Ishikawa (cell line): ENCODE data around the gene STAG1.

Experiments
- CEBPB ChIP-seq: IDR thresholded peaks from 2 replicates; pipeline ENCODE4 v1.6.1; 2012
- CREB1 ChIP-seq: IDR thresholded peaks from 2 replicates; pipeline ENCODE4 v1.6.1; 2012; ENCODE audit warnings: low read depth
- EGR1 ChIP-seq: IDR thresholded peaks from 2 replicates; pipeline ENCODE4 v1.6.1; 2012
- EP300 ChIP-seq: IDR thresholded peaks from 2 replicates; pipeline ENCODE4 v1.6.1; 2012; ENCODE audit warnings: borderline replicate concordance
- FOXM1 ChIP-seq: IDR thresholded peaks from 2 replicates; pipeline ENCODE4 v1.6.1; 2012; ENCODE audit warnings: low read depth, borderline replicate concordance
- NFIC ChIP-seq: IDR thresholded peaks from 2 replicates; pipeline ENCODE4 v1.6.1; 2012
- RAD21 ChIP-seq: IDR thresholded peaks from 2 replicates; pipeline ENCODE4 v1.6.1; 2012; ENCODE audit warnings: low read depth
- TAF1 ChIP-seq: IDR thresholded peaks from 2 replicates; pipeline ENCODE4 v1.6.1; 2012; ENCODE audit warnings: low read depth, mild to moderate bottlenecking
- TCF12 ChIP-seq: IDR thresholded peaks from 2 replicates; pipeline ENCODE4 v1.6.1; 2012; ENCODE audit warnings: low read depth
- TEAD4 ChIP-seq: IDR thresholded peaks from 2 replicates; pipeline ENCODE4 v1.6.1; 2012
- YY1 ChIP-seq: IDR thresholded peaks from 2 replicates; pipeline ENCODE4 v1.6.1; 2012; ENCODE audit warnings: low read depth
- ZBTB7A ChIP-seq: IDR thresholded peaks from 2 replicates; pipeline ENCODE4 v1.6.1; 2012; ENCODE audit warnings: low read depth
- TF ChIP-seq, protein P1 (sequence below): IDR thresholded peaks from 2 replicates; pipeline ENCODE4 v1.6.1; 2012; ENCODE audit warnings: low read depth, mild to moderate bottlenecking
- TF ChIP-seq, protein P2 (sequence below): IDR thresholded peaks from 2 replicates; pipeline ENCODE4 v1.6.1; 2012
- TF ChIP-seq, protein P3 (sequence below): IDR thresholded peaks from 2 replicates; pipeline ENCODE4 v1.6.1; 2012

STAG1 gene

DNA sequence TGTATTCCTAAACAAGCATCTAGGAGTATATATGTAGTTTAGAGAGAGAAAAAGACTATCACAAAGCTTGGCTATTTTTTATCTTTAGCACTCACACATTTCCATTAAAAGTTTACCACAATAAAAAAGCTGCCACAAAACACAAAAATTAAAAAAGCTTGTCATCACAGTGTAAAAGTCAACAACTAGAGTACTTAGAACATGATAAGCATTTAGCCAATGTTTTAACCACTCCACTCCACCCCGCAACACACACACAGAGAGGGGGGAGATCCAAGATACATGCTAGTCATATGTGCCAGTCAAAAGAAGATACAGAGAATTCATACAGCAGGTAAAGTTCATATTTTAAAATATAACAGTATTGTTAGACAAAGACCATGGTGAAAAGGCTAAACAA is 79.7 kb downstream of the STAG1 start:
- TF ChIP-seq TCF12 (no peak), RAD21 (no peak), TEAD4 (no peak), EP300 (no peak), EGR1 (no peak), ZBTB7A (no peak), FOXM1 (no peak), YY1 (no peak), CEBPB (no peak), TAF1 (no peak)
- TF ChIP-seq, protein P1, sequence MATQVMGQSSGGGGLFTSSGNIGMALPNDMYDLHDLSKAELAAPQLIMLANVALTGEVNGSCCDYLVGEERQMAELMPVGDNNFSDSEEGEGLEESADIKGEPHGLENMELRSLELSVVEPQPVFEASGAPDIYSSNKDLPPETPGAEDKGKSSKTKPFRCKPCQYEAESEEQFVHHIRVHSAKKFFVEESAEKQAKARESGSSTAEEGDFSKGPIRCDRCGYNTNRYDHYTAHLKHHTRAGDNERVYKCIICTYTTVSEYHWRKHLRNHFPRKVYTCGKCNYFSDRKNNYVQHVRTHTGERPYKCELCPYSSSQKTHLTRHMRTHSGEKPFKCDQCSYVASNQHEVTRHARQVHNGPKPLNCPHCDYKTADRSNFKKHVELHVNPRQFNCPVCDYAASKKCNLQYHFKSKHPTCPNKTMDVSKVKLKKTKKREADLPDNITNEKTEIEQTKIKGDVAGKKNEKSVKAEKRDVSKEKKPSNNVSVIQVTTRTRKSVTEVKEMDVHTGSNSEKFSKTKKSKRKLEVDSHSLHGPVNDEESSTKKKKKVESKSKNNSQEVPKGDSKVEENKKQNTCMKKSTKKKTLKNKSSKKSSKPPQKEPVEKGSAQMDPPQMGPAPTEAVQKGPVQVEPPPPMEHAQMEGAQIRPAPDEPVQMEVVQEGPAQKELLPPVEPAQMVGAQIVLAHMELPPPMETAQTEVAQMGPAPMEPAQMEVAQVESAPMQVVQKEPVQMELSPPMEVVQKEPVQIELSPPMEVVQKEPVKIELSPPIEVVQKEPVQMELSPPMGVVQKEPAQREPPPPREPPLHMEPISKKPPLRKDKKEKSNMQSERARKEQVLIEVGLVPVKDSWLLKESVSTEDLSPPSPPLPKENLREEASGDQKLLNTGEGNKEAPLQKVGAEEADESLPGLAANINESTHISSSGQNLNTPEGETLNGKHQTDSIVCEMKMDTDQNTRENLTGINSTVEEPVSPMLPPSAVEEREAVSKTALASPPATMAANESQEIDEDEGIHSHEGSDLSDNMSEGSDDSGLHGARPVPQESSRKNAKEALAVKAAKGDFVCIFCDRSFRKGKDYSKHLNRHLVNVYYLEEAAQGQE = no peak

DNA sequence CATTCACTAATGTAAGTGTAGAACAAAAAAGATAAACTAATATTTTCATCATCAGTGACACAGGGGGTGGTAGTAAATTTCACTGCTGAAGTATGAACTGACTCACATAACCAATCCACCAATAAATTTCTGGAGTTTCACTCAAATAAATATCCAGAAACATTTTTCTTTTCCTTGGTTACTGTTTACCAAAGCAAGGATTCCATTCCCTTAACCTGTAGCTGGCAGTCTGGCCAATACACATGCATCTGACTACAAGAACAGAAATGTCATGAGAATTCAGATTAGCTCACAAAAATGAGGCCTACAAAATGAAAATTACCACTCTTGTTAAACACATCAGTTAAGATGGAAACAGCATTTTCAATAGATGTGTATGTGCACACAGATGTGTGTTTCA is 80.3 kb downstream of the STAG1 start:
- no peak for TF ChIP-seq EGR1
- TF ChIP-seq, protein P2, sequence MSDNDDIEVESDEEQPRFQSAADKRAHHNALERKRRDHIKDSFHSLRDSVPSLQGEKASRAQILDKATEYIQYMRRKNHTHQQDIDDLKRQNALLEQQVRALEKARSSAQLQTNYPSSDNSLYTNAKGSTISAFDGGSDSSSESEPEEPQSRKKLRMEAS = no peak

DNA sequence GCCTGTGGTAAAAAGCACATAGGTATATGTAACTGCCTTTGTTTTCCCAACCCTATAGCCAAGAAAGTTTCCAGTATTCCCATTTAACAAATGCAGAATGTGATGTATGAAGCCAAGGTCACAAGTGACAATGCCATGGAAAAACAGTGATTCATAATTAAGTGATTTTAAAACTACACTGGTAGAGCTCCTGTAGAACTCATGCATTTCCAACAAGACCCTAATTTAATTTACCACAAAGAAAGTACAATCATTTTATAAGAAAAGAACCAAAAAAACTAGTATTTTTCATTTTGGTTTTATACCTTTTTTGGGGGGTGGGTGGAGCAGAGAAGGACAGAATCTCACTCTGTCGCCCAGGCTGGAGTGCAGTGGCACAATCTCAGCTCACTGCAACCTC is 82.0 kb downstream of the STAG1 start:
- TF ChIP-seq TEAD4 (no peak), TCF12 (no peak), EGR1 (no peak), ZBTB7A (no peak), RAD21 (no peak), TAF1 (no peak), CEBPB (no peak), EP300 (no peak), YY1 (no peak), CREB1 (no peak), FOXM1 (no peak), NFIC (no peak)
- TF ChIP-seq, protein P2 = no peak
- TF ChIP-seq, protein P3, sequence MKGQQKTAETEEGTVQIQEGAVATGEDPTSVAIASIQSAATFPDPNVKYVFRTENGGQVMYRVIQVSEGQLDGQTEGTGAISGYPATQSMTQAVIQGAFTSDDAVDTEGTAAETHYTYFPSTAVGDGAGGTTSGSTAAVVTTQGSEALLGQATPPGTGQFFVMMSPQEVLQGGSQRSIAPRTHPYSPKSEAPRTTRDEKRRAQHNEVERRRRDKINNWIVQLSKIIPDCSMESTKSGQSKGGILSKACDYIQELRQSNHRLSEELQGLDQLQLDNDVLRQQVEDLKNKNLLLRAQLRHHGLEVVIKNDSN = no peak
- TF ChIP-seq, protein P1 = no peak

DNA sequence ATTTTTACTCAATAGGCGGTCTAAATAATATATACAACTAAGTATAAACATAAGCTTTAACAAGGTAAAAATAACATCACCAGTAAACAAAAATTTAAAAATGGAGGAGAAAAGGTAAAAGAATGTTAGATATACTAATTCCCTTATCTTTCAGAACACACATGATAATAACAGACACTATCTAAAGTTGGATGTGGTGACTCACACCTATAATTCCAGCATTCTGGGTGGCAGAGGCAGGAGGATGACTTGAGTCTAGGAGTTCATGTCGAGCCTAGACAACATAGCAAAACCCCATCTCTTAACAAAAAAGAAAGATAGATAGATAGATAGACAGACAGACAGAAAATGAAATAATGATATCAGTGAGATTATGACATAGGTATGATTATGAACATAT is 85.1 kb downstream of the STAG1 start:
- no peak for TF ChIP-seq YY1
- TF ChIP-seq, protein P3 = no peak
- no peak for TF ChIP-seq NFIC
- no peak for TF ChIP-seq TEAD4
- TF ChIP-seq ZBTB7A = no peak
- TF ChIP-seq CREB1 = no peak
- TF ChIP-seq RAD21 = no peak
- no peak for TF ChIP-seq CEBPB
- TF ChIP-seq FOXM1 = no peak
- TF ChIP-seq TCF12 = no peak
- TF ChIP-seq, protein P1 = no peak
- no peak for TF ChIP-seq EGR1
- TF ChIP-seq EP300 = no peak
- TF ChIP-seq, protein P2 = no peak
- TF ChIP-seq TAF1 = no peak

DNA sequence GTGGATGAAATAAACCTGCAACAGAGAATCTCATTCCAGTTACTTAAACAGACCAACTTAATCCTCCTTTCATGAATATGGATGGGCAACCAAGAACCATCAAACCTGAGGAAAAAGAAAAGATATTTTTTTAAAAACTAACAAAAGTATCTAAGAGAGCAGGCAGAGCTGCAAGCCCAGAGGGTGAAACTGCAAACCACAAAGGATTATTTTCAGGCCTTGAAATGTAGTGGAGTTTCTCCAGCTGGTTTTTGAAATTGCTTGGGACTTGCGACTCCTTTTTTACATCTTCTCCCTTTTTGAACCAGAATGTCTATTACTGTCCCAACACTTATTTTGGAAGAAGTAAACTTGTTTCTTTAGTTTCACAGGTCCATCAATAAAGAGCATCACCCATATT is 87.4 kb downstream of the STAG1 start:
- TF ChIP-seq EGR1 = no peak
